ENCODE measurements around the gene DLEC1. TPM values are rescaled to one million over a fixed set of nuclear protein-coding genes. Genes with fewer than 3 reads are reported as not detected.

The DLEC1 gene

GRCh38 chr3:38168151-38169026 is 129.4 kb downstream of the DLEC1 start:
- H2BK15ac ChIP-seq (replicated peaks; ENCODE audit: low read depth): no peak overlapping the region
- no peak overlapping the region for H3K27ac ChIP-seq (ENCODE audit: low read depth, low read length)
- no peak overlapping the region for H3K4me3 ChIP-seq (ENCODE audit: low read length)
- H3K23ac ChIP-seq (ENCODE audit: low read length): no peak overlapping the region
- no peak overlapping the region for H3K9ac ChIP-seq (ENCODE audit: low read length)
- no peak overlapping the region for H4K8ac ChIP-seq (ENCODE audit: low read depth, low read length)
- no peak overlapping the region for H3K56ac ChIP-seq (ENCODE audit: low read length)
- no peak overlapping the region for H4K5ac ChIP-seq (ENCODE audit: low read length)
- no peaks in the 10 kb centered on the region for H3K27me3 ChIP-seq (ENCODE audit: insufficient read depth, low read length, poor library complexity)
- no peaks in the 10 kb centered on the region for H3K36me3 ChIP-seq (ENCODE audit: control insufficient read depth, insufficient read depth, low read length)
- H2BK5ac ChIP-seq (ENCODE audit: low read length): no peak overlapping the region
- peaks cover 49% of the 10 kb centered on the region for H3K79me2 ChIP-seq (ENCODE audit: control insufficient read depth, insufficient read depth, low read length)
- no CpG with 5 or more reads among the region's 4 CpGs for WGBS (ENCODE audit: extremely low coverage, insufficient coverage, low lambda C conversion rate)
- H2AK5ac ChIP-seq (ENCODE audit: low read length): no peak overlapping the region
- H3K4ac ChIP-seq (ENCODE audit: low read depth, low read length): no peak overlapping the region
- DNase-seq: no peak
- H3K79me1 ChIP-seq (ENCODE audit: low read length): peaks cover 13% of the 10 kb centered on the region
- no peaks in the 10 kb centered on the region for H3K4me1 ChIP-seq (ENCODE audit: control insufficient read depth, low read depth, low read length)
- no peak overlapping the region for H3K4me2 ChIP-seq (ENCODE audit: low read length)
- no peak overlapping the region for H3K18ac ChIP-seq (ENCODE audit: low read length)
- no peak overlapping the region for H2BK120ac ChIP-seq (ENCODE audit: low read depth, low read length)

- WGBS (ENCODE audit: extremely low coverage, insufficient coverage, low lambda C conversion rate): no CpG with 5 or more reads among the region's 1 CpG
- H2BK120ac ChIP-seq (ENCODE audit: low read depth, low read length): no peak overlapping the region
- DNase-seq: no peak
Observed at GRCh38 chr3:38169027-38169317, 130.0 kb downstream of the DLEC1 start.

GRCh38 chr3:38170722-38171121 is 131.7 kb downstream of the DLEC1 start:
- Histone ChIP-seq H3K4me1 (ENCODE audit: control insufficient read depth, low read depth, low read length) (peaks cover 4% of the 10 kb centered on the region), H4K5ac (ENCODE audit: low read length) (no peak overlapping the region), H3K36me3 (ENCODE audit: control insufficient read depth, insufficient read depth, low read length) (no peaks in the 10 kb centered on the region), H4K8ac (ENCODE audit: low read depth, low read length) (no peak overlapping the region), H2BK5ac (ENCODE audit: low read length) (no peak overlapping the region), H3K27me3 (ENCODE audit: insufficient read depth, low read length, poor library complexity) (no peaks in the 10 kb centered on the region), H3K4me2 (ENCODE audit: low read length) (no peak overlapping the region), H2BK120ac (ENCODE audit: low read depth, low read length) (no peak overlapping the region), H2BK15ac (replicated peaks; ENCODE audit: low read depth) (no peak overlapping the region), H3K79me2 (ENCODE audit: control insufficient read depth, insufficient read depth, low read length) (peaks cover 60% of the 10 kb centered on the region), H2AK5ac (ENCODE audit: low read length) (no peak overlapping the region), H3K18ac (ENCODE audit: low read length) (no peak overlapping the region), H3K4me3 (ENCODE audit: low read length) (no peak overlapping the region), H3K9ac (ENCODE audit: low read length) (no peak overlapping the region), H3K4ac (ENCODE audit: low read depth, low read length) (no peak overlapping the region), H3K27ac (ENCODE audit: low read depth, low read length) (no peak overlapping the region), H3K23ac (ENCODE audit: low read length) (no peak overlapping the region), H3K79me1 (ENCODE audit: low read length) (peaks cover 18% of the 10 kb centered on the region), H3K56ac (ENCODE audit: low read length) (no peak overlapping the region)
- no CpG with 5 or more reads among the region's 4 CpGs for WGBS (ENCODE audit: extremely low coverage, insufficient coverage, low lambda C conversion rate)
- no peak for DNase-seq

More at GRCh38 chr3:38169027-38169317, 130.0 kb downstream of the DLEC1 start:
- Histone ChIP-seq H2BK15ac (replicated peaks; ENCODE audit: low read depth) (no peak overlapping the region), H3K23ac (ENCODE audit: low read length) (no peak overlapping the region), H4K8ac (ENCODE audit: low read depth, low read length) (no peak overlapping the region), H3K27ac (ENCODE audit: low read depth, low read length) (no peak overlapping the region), H3K27me3 (ENCODE audit: insufficient read depth, low read length, poor library complexity) (no peaks in the 10 kb centered on the region), H3K9ac (ENCODE audit: low read length) (no peak overlapping the region), H2BK5ac (ENCODE audit: low read length) (no peak overlapping the region), H3K36me3 (ENCODE audit: control insufficient read depth, insufficient read depth, low read length) (no peaks in the 10 kb centered on the region), H3K56ac (ENCODE audit: low read length) (no peak overlapping the region), H3K79me1 (ENCODE audit: low read length) (peaks cover 13% of the 10 kb centered on the region), H3K4me3 (ENCODE audit: low read length) (no peak overlapping the region), H3K18ac (ENCODE audit: low read length) (no peak overlapping the region), H2AK5ac (ENCODE audit: low read length) (no peak overlapping the region), H3K4ac (ENCODE audit: low read depth, low read length) (no peak overlapping the region), H4K5ac (ENCODE audit: low read length) (no peak overlapping the region), H3K4me2 (ENCODE audit: low read length) (no peak overlapping the region), H3K4me1 (ENCODE audit: control insufficient read depth, low read depth, low read length) (peaks cover 4% of the 10 kb centered on the region), H3K79me2 (ENCODE audit: control insufficient read depth, insufficient read depth, low read length) (peaks cover 52% of the 10 kb centered on the region)

DNA sequence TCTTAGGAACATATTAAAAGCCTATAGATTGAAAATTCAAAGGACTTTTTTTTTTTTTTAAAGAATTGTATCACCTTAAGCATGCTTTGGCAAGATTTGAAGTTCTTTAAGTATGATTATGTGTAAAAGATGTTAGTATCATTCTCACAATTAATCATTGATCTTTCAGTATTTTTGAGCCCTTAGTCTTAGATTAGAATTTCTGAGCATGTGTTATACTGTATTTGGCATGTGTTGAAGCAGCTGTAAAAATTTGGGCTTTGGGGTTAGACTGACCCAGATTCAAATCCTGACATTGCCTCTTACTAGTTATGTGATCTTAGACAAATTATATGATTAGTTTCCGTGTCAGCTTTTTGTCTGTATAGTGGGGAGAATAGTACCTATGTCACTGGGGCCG is 132.6 kb downstream of the DLEC1 start:
- Histone ChIP-seq H2AK5ac (ENCODE audit: low read length) (no peak overlapping the region), H3K79me2 (ENCODE audit: control insufficient read depth, insufficient read depth, low read length) (peaks cover 55% of the 10 kb centered on the region), H3K9ac (ENCODE audit: low read length) (no peak overlapping the region), H3K4me3 (ENCODE audit: low read length) (no peak overlapping the region), H2BK5ac (ENCODE audit: low read length) (no peak overlapping the region), H3K79me1 (ENCODE audit: low read length) (peaks cover 15% of the 10 kb centered on the region), H3K4ac (ENCODE audit: low read depth, low read length) (no peak overlapping the region), H2BK15ac (replicated peaks; ENCODE audit: low read depth) (no peak overlapping the region), H3K4me1 (ENCODE audit: control insufficient read depth, low read depth, low read length) (peaks cover 4% of the 10 kb centered on the region), H4K8ac (ENCODE audit: low read depth, low read length) (no peak overlapping the region), H3K18ac (ENCODE audit: low read length) (no peak overlapping the region), H3K56ac (ENCODE audit: low read length) (no peak overlapping the region), H3K27me3 (ENCODE audit: insufficient read depth, low read length, poor library complexity) (no peaks in the 10 kb centered on the region), H3K27ac (ENCODE audit: low read depth, low read length) (no peak overlapping the region), H3K36me3 (ENCODE audit: control insufficient read depth, insufficient read depth, low read length) (no peaks in the 10 kb centered on the region), H3K4me2 (ENCODE audit: low read length) (no peak overlapping the region), H2BK120ac (ENCODE audit: low read depth, low read length) (no peak overlapping the region), H3K23ac (ENCODE audit: low read length) (no peak overlapping the region), H4K5ac (ENCODE audit: low read length) (no peak overlapping the region)
- no peak for DNase-seq
- WGBS (ENCODE audit: extremely low coverage, insufficient coverage, low lambda C conversion rate): no CpG with 5 or more reads among the region's 2 CpGs

Small RNA genes lying within 50 kb of the gene (small RNA-seq; reads per million reads assigned to genes)
- gene RF00019 (ENCODE audit: insufficient read depth): not detected

Measured in mesendoderm (in vitro differentiated cells).